Hair follicular keratinocyte (primary cell): Measurements from ENCODE around the gene KDM4E. TPM values are rescaled to one million over a fixed set of nuclear protein-coding genes. Genes with fewer than 3 reads are reported as not detected.

Source experiments
- total RNA-seq: library from RNA; depleted of rRNA; stranded (reverse); fragments of >200 nt; gene quantifications from 2 replicates; pipeline ENCODE4 v1.2.3, GENCODE V29; 2015

KDM4E gene
- not detected in 2 replicates for total RNA-seq

GRCh38 chr11:95024958-95025357, at the start of gene KDM4E:
Gene KDM4E (plus strand): TSS chr11:95025258. CDS start chr11:95025558, 300 bp downstream.

GRCh38 chr11:95049122-95049521, 24.1 kb downstream of the KDM4E start, which contains the start of gene KDM4F:
Gene KDM4F (plus strand): TSS chr11:95049422.

GRCh38 chr11:95066716-95067038, 41.6 kb downstream of the KDM4E start, which contains the start of gene SRSF8:
Gene SRSF8 (plus strand): TSS chr11:95066919. CDS start chr11:95067227, 308 bp downstream.

Other genes with a start within 250 kb of the KDM4E start
- 28.1 and 38.8 TPM in 2 replicates for gene CWC15, start 51.7 kb upstream of the KDM4E start, total RNA-seq
- gene KDM4D, start 51.5 kb upstream of the KDM4E start, total RNA-seq = 1.2 and 2.1 TPM in 2 replicates
- gene KDM4F, start 24.2 kb downstream of the KDM4E start, total RNA-seq = not detected in 2 replicates
- 16.1 and 18.9 TPM in 2 replicates for gene SRSF8, start 41.7 kb downstream of the KDM4E start, total RNA-seq
- 23.0 and 37.4 TPM in 2 replicates for gene ENDOD1, start 64.6 kb downstream of the KDM4E start, total RNA-seq
- 9.4 and 11.9 TPM in 2 replicates for gene SESN3, start 205.9 kb downstream of the KDM4E start, total RNA-seq